HG03469 (cell line): ENCODE data around the gene NARS2.
A peak's percentile ranks its signal among the peaks of the same experiment; 100 is the strongest.
"Not testable (repeated sequence)": the region's sequence is repeated elsewhere in the genome, so short reads cannot be mapped to it uniquely, and the experiment has no call there.

Experiments
- ATAC-seq: cut with Tn5 transposase; IDR thresholded peaks from one replicate; pipeline ENCODE4 v1.9.1; 2021; ENCODE audit warnings: mild to moderate bottlenecking, moderate library complexity, moderate number of reproducible peaks; ENCODE audit not compliant: unreplicated experiment

Gene NARS2

GRCh38 chr11:78576549-78577097 is 2.0 kb upstream of the NARS2 start:
- ATAC-seq: no peak

- no peak for ATAC-seq
These were observed 814 bp upstream of the NARS2 start for GRCh38 chr11:78575478-78575877.

GRCh38 chr11:78573681-78574080 is 983 bp downstream of the NARS2 start:
- ATAC-seq: no peak

GRCh38 chr11:78573271-78573670 is 1.4 kb downstream of the NARS2 start:
- no peak for ATAC-seq

GRCh38 chr11:78572394-78572793 is 2.3 kb downstream of the NARS2 start:
- no peak for ATAC-seq

- no peak for ATAC-seq
These were observed 4.6 kb downstream of the NARS2 start for GRCh38 chr11:78570031-78570430.

- no peak for ATAC-seq
These were observed 7.5 kb downstream of the NARS2 start for GRCh38 chr11:78567209-78567608.

GRCh38 chr11:78564490-78565467 is 9.9 kb downstream of the NARS2 start:
- ATAC-seq: no peak

GRCh38 chr11:78564037-78564436 is 10.6 kb downstream of the NARS2 start:
- not testable (repeated sequence) for ATAC-seq

- ATAC-seq: not testable (repeated sequence)
These were observed 11.6 kb downstream of the NARS2 start for GRCh38 chr11:78563090-78563489.

- no peak for ATAC-seq
These were observed 12.3 kb downstream of the NARS2 start for GRCh38 chr11:78562398-78562797.

- ATAC-seq: no peak
These were observed 13.7 kb downstream of the NARS2 start for GRCh38 chr11:78560826-78561484.

- peak; percentile 59 for ATAC-seq
These were observed 14.5 kb downstream of the NARS2 start for GRCh38 chr11:78560153-78560552.

GRCh38 chr11:78557236-78557635 is 17.4 kb downstream of the NARS2 start:
- ATAC-seq: no peak

GRCh38 chr11:78555592-78555991 is 19.1 kb downstream of the NARS2 start:
- no peak for ATAC-seq

- ATAC-seq: no peak
These were observed 21.8 kb downstream of the NARS2 start for GRCh38 chr11:78552881-78553280.

GRCh38 chr11:78552139-78552538 is 22.5 kb downstream of the NARS2 start:
- ATAC-seq: not testable (repeated sequence)

GRCh38 chr11:78551066-78551465 is 23.6 kb downstream of the NARS2 start:
- no peak for ATAC-seq

- no peak for ATAC-seq
These were observed 24.8 kb downstream of the NARS2 start for GRCh38 chr11:78549624-78550409.

GRCh38 chr11:78548911-78549590 is 25.6 kb downstream of the NARS2 start:
- ATAC-seq: no peak
